HG02759 (cell line): ENCODE data around the gene LAS1L.
"Not testable (repeated sequence)": the region's sequence is repeated elsewhere in the genome, so short reads cannot be mapped to it uniquely, and the experiment has no call there.

ENCODE experiments used
- ATAC-seq: cut with Tn5 transposase; IDR thresholded peaks from one replicate; pipeline ENCODE4 v1.9.1; 2021; ENCODE audit warnings: mild to moderate bottlenecking, moderate library complexity; ENCODE audit not compliant: unreplicated experiment

Gene LAS1L

GRCh38 chrX:65518980-65519379 is 15.6 kb downstream of the LAS1L start:
- ATAC-seq: not testable (repeated sequence)

- ATAC-seq: no peak
Observed at GRCh38 chrX:65517923-65518322, 16.7 kb downstream of the LAS1L start.

DNA sequence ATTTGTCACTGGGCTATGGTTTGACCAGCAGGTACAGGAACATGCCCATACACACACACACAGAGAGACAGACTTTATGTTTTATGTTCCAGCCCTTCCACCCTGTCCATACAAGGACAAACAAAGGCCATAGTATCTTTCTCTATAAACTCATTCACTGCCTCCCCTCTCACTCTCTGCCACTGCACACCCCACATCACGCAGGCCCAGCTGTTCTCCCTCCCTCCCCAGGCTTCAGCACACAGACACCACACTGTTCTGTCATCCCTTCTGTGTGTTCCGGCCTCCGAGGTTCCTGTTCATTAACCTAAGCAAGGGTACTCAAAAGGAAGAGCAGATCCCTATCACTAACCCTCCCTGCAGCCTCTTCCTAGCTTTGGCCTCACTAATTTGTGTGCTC is 17.8 kb downstream of the LAS1L start:
- no peak for ATAC-seq

DNA sequence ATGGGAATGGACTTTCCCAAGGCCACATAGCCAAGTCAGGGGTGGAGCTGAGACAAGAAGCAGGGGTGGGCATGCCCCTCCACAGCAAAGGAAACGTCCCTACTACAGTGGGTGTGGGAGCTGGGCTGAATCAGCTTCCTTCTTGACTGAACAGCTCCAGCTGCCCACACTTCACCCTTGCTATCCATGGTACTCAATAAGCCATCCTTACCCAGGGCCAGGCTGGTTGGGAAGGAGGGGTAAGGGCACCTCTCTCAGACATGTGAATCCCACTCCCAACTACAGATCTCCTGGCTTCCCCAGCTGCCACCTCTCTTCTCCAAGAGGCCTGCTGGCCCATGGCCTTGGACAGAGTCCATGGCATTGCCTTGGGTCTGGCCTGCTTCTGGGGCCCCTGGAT is 21.0 kb downstream of the LAS1L start:
- no peak for ATAC-seq

GRCh38 chrX:65509400-65509799 is 25.2 kb downstream of the LAS1L start:
- no peak for ATAC-seq

GRCh38 chrX:65508851-65509250 is 25.7 kb downstream of the LAS1L start:
- ATAC-seq: no peak

DNA sequence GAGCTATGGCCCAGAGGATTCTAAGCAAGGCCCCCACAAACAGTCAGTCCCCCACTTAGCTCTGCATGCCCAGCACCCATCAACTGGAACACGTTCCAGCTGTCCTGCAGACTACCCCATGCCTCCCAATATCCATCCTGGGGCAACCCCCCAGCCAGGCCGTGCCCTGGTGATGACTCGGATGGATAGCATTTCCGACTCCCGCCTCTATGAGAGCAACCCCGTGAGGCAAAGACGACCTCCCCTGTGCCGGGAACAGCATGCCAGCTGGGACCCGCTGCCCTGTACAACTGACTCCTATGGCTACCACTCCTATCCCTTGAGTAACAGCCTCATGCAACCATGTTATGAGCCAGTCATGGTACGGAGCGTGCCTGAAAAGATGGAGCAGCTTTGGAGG is 32.0 kb downstream of the LAS1L start:
- ATAC-seq: no peak

GRCh38 chrX:65493431-65493830 is 41.2 kb downstream of the LAS1L start:
- no peak for ATAC-seq

- ATAC-seq: no peak
Observed at GRCh38 chrX:65491620-65492019, 43.0 kb downstream of the LAS1L start.

DNA sequence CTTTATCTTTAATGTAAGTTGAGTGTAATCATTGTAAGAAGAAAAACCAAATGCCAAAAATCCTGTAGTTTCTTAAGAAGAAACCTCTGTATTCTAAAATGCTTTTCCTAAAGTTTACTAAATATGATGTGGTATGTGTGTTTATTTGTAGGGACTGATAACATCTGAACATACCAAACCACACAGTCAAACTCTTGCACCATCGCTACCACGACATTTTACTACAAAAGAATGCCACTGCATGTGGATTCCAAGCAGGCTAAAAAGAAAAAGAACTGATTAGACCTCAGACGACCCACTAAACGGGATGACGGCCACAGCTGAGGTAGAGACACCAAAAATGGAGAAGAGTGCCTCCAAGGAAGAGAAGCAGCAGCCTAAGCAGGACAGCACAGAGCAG is 46.1 kb downstream of the LAS1L start:
- ATAC-seq: no peak

GRCh38 chrX:65480960-65481359 is 53.6 kb downstream of the LAS1L start:
- ATAC-seq: no peak

GRCh38 chrX:65479102-65479501 is 55.5 kb downstream of the LAS1L start:
- ATAC-seq: not testable (repeated sequence)

DNA sequence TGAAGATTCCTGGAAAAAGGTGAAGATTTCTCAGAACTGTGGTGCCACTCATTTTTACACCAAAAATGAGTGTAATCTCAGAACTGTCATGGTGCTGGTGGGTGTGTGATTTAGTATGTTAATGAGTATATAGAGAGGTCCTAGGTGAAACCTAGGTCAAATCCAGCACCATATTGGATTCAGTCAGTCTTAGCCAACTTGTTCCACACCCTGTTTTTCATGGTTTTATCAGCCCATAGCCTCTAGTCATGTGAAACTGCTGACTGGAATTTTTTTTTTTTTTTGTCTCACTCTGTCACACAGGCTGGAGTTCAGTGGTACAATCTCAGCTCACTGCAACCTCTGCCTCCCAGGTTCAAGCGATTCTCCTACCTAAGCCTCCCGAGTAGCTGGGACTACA is 58.0 kb downstream of the LAS1L start:
- no peak for ATAC-seq

DNA sequence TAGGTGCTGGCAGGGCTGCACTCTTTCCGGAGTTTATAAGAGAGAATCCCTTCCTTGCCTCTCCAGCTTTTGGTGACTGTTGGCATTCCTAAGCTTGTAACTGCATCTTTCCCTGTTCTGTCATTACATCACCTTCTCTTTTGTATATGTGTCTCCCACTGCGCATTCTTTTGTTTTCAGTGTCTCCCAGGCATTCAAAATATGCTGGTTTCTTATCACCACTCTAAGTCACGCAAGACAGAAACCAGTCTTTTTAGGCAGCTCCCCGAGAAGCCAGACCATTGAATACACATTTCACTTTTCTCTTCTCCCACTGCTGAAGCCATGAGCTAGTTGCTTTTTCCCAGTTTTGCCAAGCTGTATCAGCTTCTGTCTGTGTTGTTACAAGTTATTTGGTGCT is 71.0 kb downstream of the LAS1L start:
- no peak for ATAC-seq
